H9 (cell line): ENCODE results near the gene ACP3. TPM values are rescaled to one million over a fixed set of nuclear protein-coding genes. Genes with fewer than 3 reads are reported as not detected.

Source experiments
- DNase-seq: peaks from one replicate; pipeline ENCODE4 v3.0.0-alpha.2; 2017
- H2AFZ ChIP-seq: one replicate; pipeline ENCODE4 v1.6.1; 2013; ENCODE audit warnings: mild to moderate bottlenecking, low read length, control low read depth, moderate library complexity
- H2AK5ac ChIP-seq: 2 replicates; pipeline ENCODE4 v1.6.1; 2013; ENCODE audit warnings: low read length, control low read depth, mixed read lengths; ENCODE audit not compliant: insufficient read length
- H2BK120ac ChIP-seq: one replicate; pipeline ENCODE4 v1.6.1; 2013; ENCODE audit warnings: low read depth, mild to moderate bottlenecking, low read length, control low read depth, inconsistent platforms; ENCODE audit not compliant: poor library complexity, severe bottlenecking
- H2BK12ac ChIP-seq: 2 replicates; pipeline ENCODE4 v1.6.1; 2013; ENCODE audit warnings: low read length, control low read depth, mixed read lengths, low read depth; ENCODE audit not compliant: insufficient read length
- H2BK15ac ChIP-seq: 2 replicates; pipeline ENCODE4 v1.6.1; 2013; ENCODE audit warnings: low read depth, low read length, control low read depth
- H2BK20ac ChIP-seq: one replicate; pipeline ENCODE4 v1.6.1; 2013; ENCODE audit warnings: low read depth, mild to moderate bottlenecking, low read length, control low read depth, inconsistent platforms; ENCODE audit not compliant: poor library complexity, severe bottlenecking
- H2BK5ac ChIP-seq: 2 replicates; pipeline ENCODE4 v1.6.1; 2013; ENCODE audit warnings: low read length, control low read depth, mixed read lengths; ENCODE audit not compliant: insufficient read length
- H3K14ac ChIP-seq: 2 replicates; pipeline ENCODE4 v1.6.1; 2013; ENCODE audit warnings: low read length, control low read depth; ENCODE audit not compliant: insufficient read depth
- H3K18ac ChIP-seq: 2 replicates; pipeline ENCODE4 v1.6.1; 2013; ENCODE audit warnings: low read depth, mild to moderate bottlenecking, mixed read lengths, low read length, control low read depth; ENCODE audit not compliant: insufficient read length
- H3K23ac ChIP-seq: 2 replicates; pipeline ENCODE4 v1.6.1; 2013; ENCODE audit warnings: low read length, control low read depth, mixed read lengths, low read depth; ENCODE audit not compliant: insufficient read length
- H3K23me2 ChIP-seq: 2 replicates; pipeline ENCODE4 v1.6.1; 2013; ENCODE audit warnings: low read depth, mild to moderate bottlenecking, mixed read lengths, low read length, control low read depth; ENCODE audit not compliant: insufficient read length, poor library complexity, severe bottlenecking
- H3K27ac ChIP-seq: 2 replicates; pipeline ENCODE4 v1.5.1; 2013; ENCODE audit warnings: low read length, control low read depth, mixed read lengths, low read depth; ENCODE audit not compliant: insufficient read length
- H3K27me3 ChIP-seq: 2 replicates; pipeline ENCODE4 v1.6.1; 2013; ENCODE audit warnings: low read length, control low read depth, inconsistent platforms; ENCODE audit not compliant: insufficient read depth
- H3K4ac ChIP-seq: 2 replicates; pipeline ENCODE4 v1.6.1; 2013; ENCODE audit warnings: low read depth, mild to moderate bottlenecking, control low read depth, inconsistent platforms, low read length, moderate library complexity
- H3K4me1 ChIP-seq: 2 replicates; pipeline ENCODE4 v1.6.1; 2013; ENCODE audit warnings: low read length, control low read depth, inconsistent platforms; ENCODE audit not compliant: insufficient read depth
- H3K4me2 ChIP-seq: 2 replicates; pipeline ENCODE4 v1.6.1; 2013; ENCODE audit warnings: low read length, control low read depth, mixed read lengths; ENCODE audit not compliant: insufficient read length, insufficient read depth
- H3K56ac ChIP-seq: 2 replicates; pipeline ENCODE4 v1.6.1; 2013; ENCODE audit warnings: low read depth, mild to moderate bottlenecking, mixed read lengths, low read length, control low read depth; ENCODE audit not compliant: insufficient read length
- H3K79me1 ChIP-seq: 2 replicates; pipeline ENCODE4 v1.6.1; 2013; ENCODE audit warnings: low read depth, mild to moderate bottlenecking, moderate library complexity, low read length, control low read depth, inconsistent platforms; ENCODE audit not compliant: insufficient read depth, poor library complexity, severe bottlenecking
- H3K79me2 ChIP-seq: 2 replicates; pipeline ENCODE4 v1.6.1; 2013; ENCODE audit warnings: low read length, control low read depth, inconsistent platforms; ENCODE audit not compliant: insufficient read depth
- H3K9ac ChIP-seq: 2 replicates; pipeline ENCODE4 v1.6.1; 2013; ENCODE audit warnings: low read length, control low read depth, mixed read lengths; ENCODE audit not compliant: insufficient read length; ENCODE audit errors: extremely low read depth
- H3K9me3 ChIP-seq: one replicate; pipeline ENCODE4 v1.6.1; 2013; ENCODE audit warnings: low read depth, low read length, inconsistent platforms; ENCODE audit not compliant: control insufficient read depth
- H3T11ph ChIP-seq: one replicate; pipeline ENCODE4 v1.6.1; 2013; ENCODE audit warnings: mild to moderate bottlenecking, low read length, control low read depth, inconsistent platforms
- H4K20me1 ChIP-seq: one replicate; pipeline ENCODE4 v1.6.1; 2013; ENCODE audit not compliant: control insufficient read depth, insufficient read length, insufficient read depth
- H4K5ac ChIP-seq: 2 replicates; pipeline ENCODE4 v1.6.1; 2013; ENCODE audit warnings: low read depth, mild to moderate bottlenecking, mixed read lengths, low read length, control low read depth; ENCODE audit not compliant: insufficient read length
- H4K8ac ChIP-seq: replicated peaks from 2 replicates; pipeline ENCODE4 v1.6.1; 2013; ENCODE audit warnings: low read length, control low read depth, mixed read lengths, low read depth; ENCODE audit not compliant: insufficient read length
- H4K91ac ChIP-seq: 2 replicates; pipeline ENCODE4 v1.6.1; 2013; ENCODE audit warnings: low read depth, mild to moderate bottlenecking, moderate library complexity, mixed read lengths, low read length, control low read depth; ENCODE audit not compliant: insufficient read length
- H3K27ac Mint-ChIP-seq, 3 experiments: 2 replicates in 2 of 3; 3 replicates in 1 of 3; pipeline ENCODE4 v1.8.0; 2020 to 2021; ENCODE audit warnings: mixed read lengths in 3 of 3, mild to moderate bottlenecking in 1 of 3, moderate library complexity in 1 of 3
- H3K27me3 Mint-ChIP-seq: 2 replicates; pipeline ENCODE4 v1.8.0; 2021; ENCODE audit warnings: low read depth, mild to moderate bottlenecking, moderate library complexity, mixed read lengths
- H3K36me3 Mint-ChIP-seq, 3 experiments: 2 replicates in 2 of 3; 3 replicates in 1 of 3; pipeline ENCODE4 v1.8.0; 2020 to 2021; ENCODE audit warnings: low read depth in 3 of 3, mixed read lengths in 3 of 3; ENCODE audit not compliant: insufficient read depth in 1 of 3
- H3K4me1 Mint-ChIP-seq, 2 experiments: 2 replicates each; pipeline ENCODE4 v1.8.0; 2020; ENCODE audit warnings: mixed read lengths in 2 of 2
- H3K4me3 Mint-ChIP-seq, 2 experiments: 2 replicates in 1 of 2; 3 replicates in 1 of 2; pipeline ENCODE4 v1.8.0; 2020 to 2021; ENCODE audit warnings: mild to moderate bottlenecking in 2 of 2, mixed read lengths in 2 of 2, moderate library complexity in 1 of 2
- H3K9me3 Mint-ChIP-seq, 2 experiments: 2 replicates in 1 of 2; 3 replicates in 1 of 2; pipeline ENCODE4 v1.8.0; 2020; ENCODE audit warnings: mild to moderate bottlenecking in 2 of 2, mixed read lengths in 2 of 2, moderate library complexity in 1 of 2
- WGBS: extraction: QIAGEN DNeasy Blood & Tissue Kit; methylation state at CpG from one replicate; pipeline ENCODE4 v1.1.7; 2013; ENCODE audit warnings: missing lambda C conversion rate, low lambda C conversion rate, mixed read lengths; ENCODE audit not compliant: insufficient read length; ENCODE audit errors: extremely low coverage; 5-methylcytosine and 5-hydroxymethylcytosine counted together
- total RNA-seq: library from RNA; stranded (reverse); gene quantifications from 2 replicates; pipeline ENCODE4 v1.2.1, GENCODE V29; 2021
- TF ChIP-seq, protein P1 (sequence below): fragments of 200-600 bp; sonication (generic); conservative IDR thresholded peaks from 3 replicates; pipeline ENCODE4 v1.8.0; 2021; ENCODE audit warnings: antibody characterized with exemption, mild to moderate bottlenecking

Gene ACP3
- total RNA-seq, 1 experiment from 2014 or later: 0.17 TPM

DNA sequence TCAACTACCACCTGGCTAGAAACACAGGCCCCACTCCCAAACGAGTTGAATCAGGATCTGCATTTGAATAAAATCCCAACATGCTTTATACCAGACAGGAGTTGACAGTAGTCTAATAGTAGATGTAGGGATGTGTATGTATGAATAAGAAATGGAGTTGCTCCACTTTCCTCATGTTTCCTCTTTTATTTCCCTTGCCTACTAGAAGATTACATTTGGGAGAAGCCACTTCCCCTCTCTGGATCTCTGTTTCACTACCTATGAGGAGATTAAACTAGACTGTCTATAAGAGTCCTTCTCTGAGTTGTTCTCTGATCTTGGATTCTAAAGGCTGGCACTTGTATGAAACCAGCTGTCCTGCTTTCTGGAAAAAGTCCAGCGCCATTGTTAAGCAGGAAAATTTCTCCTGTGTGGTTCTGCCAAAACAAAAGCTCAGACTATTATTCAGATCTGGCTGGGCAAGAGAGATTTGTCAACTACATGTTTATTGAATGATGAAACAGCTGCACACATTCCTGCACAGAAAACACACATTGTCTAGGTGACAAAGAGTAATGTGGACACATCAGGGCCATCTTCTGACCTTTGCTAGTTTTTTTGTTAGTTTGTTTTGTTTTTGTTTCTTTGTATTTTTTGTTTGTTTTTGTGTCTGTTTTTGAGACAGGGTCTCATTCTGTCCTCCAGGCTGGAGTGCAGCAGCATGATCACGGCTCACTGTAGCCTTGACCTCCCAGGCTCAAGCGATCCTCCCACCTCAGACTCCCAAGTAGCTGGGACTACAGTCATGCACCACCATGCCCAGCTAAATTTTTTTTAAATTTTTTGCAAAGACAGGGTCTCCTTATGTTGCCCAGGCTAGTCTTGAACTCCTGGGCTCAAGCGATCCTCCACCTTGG lies 29.9 kb downstream of the ACP3 start:
- no peaks in the 10 kb centered on the region for H3K36me3 Mint-ChIP-seq
- Histone ChIP-seq H3K56ac (no peak overlapping the region), H2BK5ac (no peak overlapping the region), H3K9me3 (no peaks in the 10 kb centered on the region), H3K23ac (no peak overlapping the region), H3K27me3 (no peaks in the 10 kb centered on the region), H4K5ac (no peak overlapping the region), H2BK15ac (no peak overlapping the region), H4K8ac (no peak overlapping the region), H3K4ac (no peak overlapping the region), H4K91ac (no peak overlapping the region), H2BK120ac (no peak overlapping the region), H3K79me2 (no peaks in the 10 kb centered on the region), H3K9ac (no peak overlapping the region), H3T11ph (no peak overlapping the region), H2BK20ac (no peak overlapping the region), H2AFZ (no peak overlapping the region), H3K27ac (no peak overlapping the region), H2BK12ac (no peak overlapping the region), H3K14ac (no peak overlapping the region), H4K20me1 (no peaks in the 10 kb centered on the region), H2AK5ac (no peak overlapping the region), H3K4me2 (no peak overlapping the region), H3K4me1 (peaks cover 9% of the 10 kb centered on the region; the same call in 1 of the 2 replicates), H3K79me1 (no peaks in the 10 kb centered on the region), H3K18ac (no peak overlapping the region), H3K23me2 (no peaks in the 10 kb centered on the region)
- no CpG with 5 or more reads among the region's 5 CpGs for WGBS
- TF ChIP-seq, protein P1, sequence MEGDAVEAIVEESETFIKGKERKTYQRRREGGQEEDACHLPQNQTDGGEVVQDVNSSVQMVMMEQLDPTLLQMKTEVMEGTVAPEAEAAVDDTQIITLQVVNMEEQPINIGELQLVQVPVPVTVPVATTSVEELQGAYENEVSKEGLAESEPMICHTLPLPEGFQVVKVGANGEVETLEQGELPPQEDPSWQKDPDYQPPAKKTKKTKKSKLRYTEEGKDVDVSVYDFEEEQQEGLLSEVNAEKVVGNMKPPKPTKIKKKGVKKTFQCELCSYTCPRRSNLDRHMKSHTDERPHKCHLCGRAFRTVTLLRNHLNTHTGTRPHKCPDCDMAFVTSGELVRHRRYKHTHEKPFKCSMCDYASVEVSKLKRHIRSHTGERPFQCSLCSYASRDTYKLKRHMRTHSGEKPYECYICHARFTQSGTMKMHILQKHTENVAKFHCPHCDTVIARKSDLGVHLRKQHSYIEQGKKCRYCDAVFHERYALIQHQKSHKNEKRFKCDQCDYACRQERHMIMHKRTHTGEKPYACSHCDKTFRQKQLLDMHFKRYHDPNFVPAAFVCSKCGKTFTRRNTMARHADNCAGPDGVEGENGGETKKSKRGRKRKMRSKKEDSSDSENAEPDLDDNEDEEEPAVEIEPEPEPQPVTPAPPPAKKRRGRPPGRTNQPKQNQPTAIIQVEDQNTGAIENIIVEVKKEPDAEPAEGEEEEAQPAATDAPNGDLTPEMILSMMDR: no peak
- H3K27me3 Mint-ChIP-seq: no peaks in the 10 kb centered on the region; the same call in 1 of the 2 replicates
- DNase-seq: no peak
- H3K27ac Mint-ChIP-seq: no peak overlapping the region
- H3K4me3 Mint-ChIP-seq: no peak overlapping the region
- peaks cover 28 to 30% of the 10 kb centered on the region in 2 experiments for H3K4me1 Mint-ChIP-seq
- H3K9me3 Mint-ChIP-seq: no peaks in the 10 kb centered on the region
